DMS 273 (cell line): ENCODE measurements around the gene SOAT1.

Experiments
- DNase-seq: peaks from one replicate; lab custom pipeline; 2025; ENCODE audit not compliant: unreplicated experiment; lab: John Stamatoyannopoulos, UW

Gene SOAT1

DNA sequence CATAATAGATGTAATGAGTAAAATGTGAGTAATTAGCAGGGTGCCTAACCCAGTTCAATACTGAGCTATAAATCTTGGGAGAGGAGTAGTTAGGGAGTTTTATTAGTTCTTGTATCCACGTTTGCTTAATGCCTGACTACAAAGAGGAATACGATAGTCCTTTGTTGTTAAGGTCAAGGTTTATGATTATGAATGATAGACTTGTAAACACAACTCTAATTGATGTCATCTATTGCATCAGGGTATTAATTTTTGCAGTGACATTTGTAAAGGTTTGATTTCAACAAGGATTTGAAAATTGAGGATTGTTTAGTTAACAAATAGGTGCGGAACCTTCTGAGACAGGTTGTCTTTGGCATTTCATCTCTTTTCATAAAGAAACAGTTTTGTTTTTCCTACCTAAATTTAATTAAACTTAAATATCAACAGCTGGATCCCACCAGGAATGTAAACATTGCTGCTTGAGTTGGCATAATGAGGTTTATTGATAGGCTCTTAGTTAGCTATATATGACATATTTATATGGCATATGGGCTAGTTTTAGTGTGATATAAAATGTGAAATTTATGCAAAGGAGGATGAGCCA lies 9.7 kb downstream of the SOAT1 start:
- no peak for DNase-seq

DNA sequence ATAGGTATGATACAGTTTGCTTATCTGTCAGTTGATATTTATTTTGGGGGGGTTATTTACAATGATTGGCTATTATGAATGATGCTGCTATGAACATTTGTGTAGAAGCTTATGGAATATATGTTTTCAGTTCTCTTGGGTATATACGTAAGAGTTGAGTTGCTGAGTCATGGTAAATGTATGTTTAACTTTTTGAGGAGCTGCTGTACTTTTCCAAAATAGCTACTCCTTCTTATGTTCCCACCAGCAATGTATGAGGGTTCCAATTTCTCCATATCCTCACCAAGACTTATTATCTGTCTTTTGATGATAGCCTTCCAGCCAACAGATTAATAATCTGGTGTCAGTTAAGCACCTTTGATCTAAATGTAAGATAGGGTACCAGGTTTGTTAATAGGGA lies 11.9 kb downstream of the SOAT1 start:
- no peak for DNase-seq

DNA sequence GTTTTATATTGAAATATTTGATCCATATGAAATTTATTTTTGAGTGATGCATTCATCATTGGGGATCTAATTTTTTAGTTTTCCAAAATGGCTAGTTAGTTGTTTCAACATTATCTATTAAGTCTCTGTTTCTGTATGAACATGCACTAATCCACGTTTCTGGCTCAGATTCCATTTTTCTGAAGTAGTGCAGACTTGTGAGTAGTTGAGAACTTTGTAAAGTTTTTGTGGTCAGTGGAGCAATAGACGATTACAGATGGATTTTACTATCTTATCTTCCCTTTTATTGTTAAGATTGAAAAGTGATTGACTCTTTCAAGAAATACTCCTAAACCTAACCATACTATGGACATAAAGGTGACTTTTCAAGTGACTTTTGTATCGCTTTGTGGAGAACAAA lies 16.7 kb downstream of the SOAT1 start:
- DNase-seq, result no peak

- DNase-seq, result no peak
Observed at GRCh38 chr1:179310721-179311120, 17.1 kb downstream of the SOAT1 start.

GRCh38 chr1:179311149-179311700 lies 17.6 kb downstream of the SOAT1 start:
- no peak for DNase-seq

GRCh38 chr1:179313004-179313403 lies 19.4 kb downstream of the SOAT1 start:
- no peak for DNase-seq

- no peak for DNase-seq
Observed at GRCh38 chr1:179314928-179315327, 21.3 kb downstream of the SOAT1 start.

- DNase-seq, result no peak
Observed at GRCh38 chr1:179318491-179318890, 24.9 kb downstream of the SOAT1 start.

- no peak for DNase-seq
Observed at GRCh38 chr1:179321533-179322216, 28.1 kb downstream of the SOAT1 start.

DNA sequence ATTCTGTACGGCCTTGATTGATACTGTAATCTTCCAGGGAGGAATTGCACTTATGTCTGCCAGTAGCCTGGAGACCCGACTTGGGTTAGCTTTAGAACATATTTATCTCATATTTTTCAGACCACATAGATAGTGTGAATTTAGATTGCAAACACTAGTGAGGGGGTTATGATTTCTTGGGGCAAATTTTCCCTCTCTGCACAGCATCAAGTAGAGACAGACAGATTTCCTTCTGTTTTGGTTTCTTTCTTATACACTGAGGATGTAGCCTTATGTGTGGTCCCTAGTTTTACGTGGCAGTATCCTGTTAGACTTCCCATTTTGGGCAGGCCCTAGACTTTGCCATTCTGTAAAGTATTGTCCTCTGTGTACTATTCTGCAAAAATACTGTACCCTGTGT lies 29.0 kb downstream of the SOAT1 start:
- no peak for DNase-seq

GRCh38 chr1:179323436-179323835 lies 29.8 kb downstream of the SOAT1 start:
- DNase-seq, result no peak

DNA sequence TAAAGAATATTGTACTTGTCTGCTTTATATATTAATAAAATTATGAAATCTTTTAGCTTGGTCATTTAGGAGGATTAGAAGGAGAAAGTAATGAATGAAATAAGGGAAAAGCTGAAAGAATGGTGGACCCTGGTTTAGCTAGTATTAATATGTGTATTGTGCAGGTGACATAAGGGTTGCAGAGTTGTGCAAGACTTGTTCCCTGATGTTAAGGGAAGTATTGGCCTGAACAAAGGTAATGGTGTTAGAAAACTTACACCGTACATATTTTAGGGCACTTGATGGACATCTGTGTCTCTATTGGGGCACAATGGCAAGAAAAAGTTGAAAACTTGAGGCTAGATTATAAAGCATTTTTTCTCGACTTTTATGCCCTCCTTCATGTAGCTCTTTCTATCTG lies 32.2 kb downstream of the SOAT1 start:
- no peak for DNase-seq

GRCh38 chr1:179326746-179327145 lies 33.1 kb downstream of the SOAT1 start:
- no peak for DNase-seq

DNA sequence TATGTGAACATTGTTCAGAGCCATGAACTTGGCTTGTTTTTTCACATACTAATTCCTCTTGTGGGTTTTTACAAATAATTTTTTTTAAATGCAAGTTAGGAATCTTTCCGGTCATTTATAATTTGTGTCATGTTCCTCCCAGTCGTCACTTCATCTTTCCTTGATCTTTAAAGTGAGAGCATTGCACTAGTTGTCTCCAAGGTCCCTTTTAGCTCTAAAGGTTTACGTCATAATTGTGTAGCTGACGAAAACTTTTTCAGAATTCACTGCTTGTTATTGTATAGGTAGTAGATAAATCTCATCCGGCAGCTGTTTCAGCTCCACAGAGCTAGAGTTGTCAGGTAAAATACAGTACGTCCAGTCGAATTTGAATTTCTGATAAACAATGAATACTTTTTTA lies 33.6 kb downstream of the SOAT1 start:
- DNase-seq, result no peak

GRCh38 chr1:179327679-179328078 lies 34.1 kb downstream of the SOAT1 start:
- DNase-seq, result no peak

- DNase-seq, result no peak
Observed at GRCh38 chr1:179329862-179330261, 36.3 kb downstream of the SOAT1 start.

DNA sequence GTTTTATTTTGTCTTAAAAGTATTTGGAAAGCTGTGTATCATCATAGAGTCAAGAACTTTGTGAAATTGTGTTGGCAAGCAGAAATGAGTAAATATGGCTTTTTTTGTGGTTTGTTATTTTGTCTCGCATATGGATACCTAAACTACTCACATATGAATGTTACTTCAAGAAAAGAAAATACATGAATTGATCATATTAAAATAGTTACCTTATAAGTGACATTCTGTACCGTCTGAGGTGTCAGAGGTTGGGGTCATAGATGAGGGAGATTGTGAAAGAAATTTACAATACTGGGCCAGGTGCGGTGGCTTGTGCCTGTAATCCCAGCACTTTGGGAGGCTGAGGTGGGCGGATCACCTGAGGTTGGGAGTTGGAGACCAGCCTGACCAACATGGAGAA lies 40.8 kb downstream of the SOAT1 start:
- DNase-seq, result no peak

DNA sequence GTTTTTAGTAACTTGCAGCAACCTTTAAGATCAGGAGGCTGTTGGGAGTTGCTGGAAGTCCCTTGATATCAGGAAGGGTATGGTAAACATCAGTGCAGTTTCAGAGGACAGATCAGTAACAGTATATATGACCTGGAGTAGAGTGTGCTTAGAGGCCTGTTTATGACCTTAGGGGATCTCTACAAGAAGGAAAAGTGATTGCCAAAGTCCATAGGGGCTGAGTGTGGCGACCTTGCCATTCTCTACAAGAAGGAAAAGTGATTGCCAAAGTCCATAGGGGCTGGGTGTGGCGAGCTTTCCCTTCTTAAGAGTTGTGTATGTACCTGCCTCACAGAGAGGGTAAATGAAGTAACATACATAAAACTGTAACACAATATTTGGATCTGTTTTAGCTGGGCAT lies 43.7 kb downstream of the SOAT1 start:
- DNase-seq, result no peak

GRCh38 chr1:179337942-179338560 lies 44.5 kb downstream of the SOAT1 start:
- DNase-seq, result no peak

- DNase-seq, result no peak
Observed at GRCh38 chr1:179340918-179341317, 47.3 kb downstream of the SOAT1 start.

- no peak for DNase-seq
Observed at GRCh38 chr1:179341943-179342547, 48.4 kb downstream of the SOAT1 start.
